OCI-LY7 (cell line): ENCODE results near the gene BTG2. TPM values are rescaled to one million over a fixed set of nuclear protein-coding genes. Genes with fewer than 3 reads are reported as not detected.

ENCODE experiments used
- BruUV-seq: library from RNA; stranded (reverse); fragments of 400-500 nt; replicated peaks from 2 replicates; lab custom pipeline; 2021; lab: Mats Ljungman, UMichigan
- CTCF ChIA-PET: fragments of 300-600 bp; sonication (Branson Sonifier 250); formaldehyde crosslinking; loops from one replicate; lab custom pipeline; 2022; ENCODE audit warnings: antibody characterized with exemption; ENCODE audit not compliant: unreplicated experiment; lab: Charles Lee
- POLR2A ChIA-PET: fragments of 300-600 bp; sonication (Branson Sonifier 250); formaldehyde crosslinking; loops from one replicate; lab custom pipeline; 2022; ENCODE audit warnings: antibody characterized with exemption; lab: Charles Lee
- DNase-seq: peaks from one replicate; pipeline ENCODE4 v3.0.0-alpha.2; 2015; ENCODE audit warnings: low spot score
- H2AFZ ChIP-seq: fragments of 200-600 bp; sonication (generic), shearing (Covaris generic); 2 replicates; pipeline ENCODE4 v1.6.1; 2014; ENCODE audit warnings: mild to moderate bottlenecking, antibody characterized with exemption, low read length, moderate library complexity
- H3K27ac ChIP-seq: fragments of 200-600 bp; sonication (generic); 2 replicates; pipeline ENCODE4 v1.5.1; 2014; ENCODE audit warnings: mixed run types, low read depth, mild to moderate bottlenecking, moderate library complexity, low read length, inconsistent platforms; ENCODE audit not compliant: poor library complexity, severe bottlenecking
- H3K36me3 ChIP-seq: fragments of 200-600 bp; sonication (generic); 2 replicates; pipeline ENCODE4 v1.6.1; 2014; ENCODE audit warnings: mild to moderate bottlenecking, antibody characterized with exemption, low read length, moderate library complexity, mixed read lengths; ENCODE audit not compliant: insufficient read depth
- H3K4me1 ChIP-seq: fragments of 200-600 bp; sonication (generic); 2 replicates; pipeline ENCODE4 v1.5.1; 2014; ENCODE audit warnings: mild to moderate bottlenecking, low read length; ENCODE audit not compliant: insufficient read depth, poor library complexity, severe bottlenecking
- H3K4me2 ChIP-seq: fragments of 200-600 bp; sonication (generic); 2 replicates; pipeline ENCODE4 v1.6.1; 2014; ENCODE audit warnings: mild to moderate bottlenecking, low read length
- H3K4me3 ChIP-seq: fragments of 200-600 bp; sonication (generic); 2 replicates; pipeline ENCODE4 v1.5.1; 2014; ENCODE audit warnings: mild to moderate bottlenecking, low read depth, low read length; ENCODE audit not compliant: poor library complexity, severe bottlenecking
- H3K79me2 ChIP-seq: fragments of 200-600 bp; sonication (generic); 2 replicates; pipeline ENCODE4 v1.6.1; 2016; ENCODE audit warnings: low read depth, mild to moderate bottlenecking, low read length, moderate library complexity, mixed read lengths; ENCODE audit not compliant: insufficient read depth
- H3K9me2 ChIP-seq: fragments of 200-600 bp; sonication (generic); 2 replicates; pipeline ENCODE4 v1.6.1; 2016; ENCODE audit warnings: mild to moderate bottlenecking, low read length, mixed read lengths; ENCODE audit not compliant: insufficient read depth
- H3K9me3 ChIP-seq: fragments of 200-600 bp; sonication (generic); 2 replicates; pipeline ENCODE4 v1.6.1; 2014; ENCODE audit warnings: mild to moderate bottlenecking, mixed run types, low read length, mixed read lengths
- H4K20me1 ChIP-seq: fragments of 200-600 bp; sonication (generic); 2 replicates; pipeline ENCODE4 v1.6.1; 2014; ENCODE audit warnings: mild to moderate bottlenecking, antibody characterized with exemption, low read length, moderate library complexity, mixed read lengths; ENCODE audit not compliant: insufficient read depth
- CTCF ChIP-seq: fragments of 200-600 bp; sonication (generic); conservative IDR thresholded peaks from 2 replicates; pipeline ENCODE4 v1.5.1; 2014; ENCODE audit warnings: mild to moderate bottlenecking, antibody characterized with exemption, low read length, moderate library complexity, mixed read lengths
- EZH2phosphoT487 ChIP-seq: fragments of 200-600 bp; sonication (generic); IDR thresholded peaks from 2 replicates; pipeline ENCODE4 v1.6.1; 2018; ENCODE audit warnings: low read depth, borderline replicate concordance, mild to moderate bottlenecking, mixed run types, antibody characterized with exemption, low read length, moderate library complexity, mixed read lengths
- intact Hi-C: fragments of 100-400 bp; cut with micrococcal nuclease; formaldehyde crosslinking; loops from one replicate; pipeline ENCODE4 v1.10.0; 2022; ENCODE audit not compliant: unreplicated experiment
- total RNA-seq, 2 experiments: library from RNA; depleted of rRNA in 1 of 2; stranded (reverse); fragments of >200 nt in 1 of 2; shearing (Covaris generic) in 1 of 2; gene quantifications; 2 replicates each; pipeline ENCODE4 v1.2.3, GENCODE V29; 2014 to 2022

BTG2 gene
- total RNA-seq, 2 experiments from 2014 or later, result 99.5 to 156 TPM

GRCh38 chr1:203280061-203280460 lies 25.3 kb upstream of the BTG2 start:
- Histone ChIP-seq H3K27ac (no peak overlapping the region), H3K4me2 (no peak overlapping the region), H3K36me3 (no peaks in the 10 kb centered on the region), H4K20me1 (no peaks in the 10 kb centered on the region), H2AFZ (no peak overlapping the region), H3K4me3 (no peak overlapping the region), H3K9me3 (no peaks in the 10 kb centered on the region), H3K4me1 (peaks cover 98% of the 10 kb centered on the region), H3K9me2 (no peaks in the 10 kb centered on the region), H3K79me2 (no peaks in the 10 kb centered on the region)
- ChIA-PET POLR2A (interaction anchor here (0.6 to 23.3 kb wide), 8 partner anchors 27 to 1235 kb away, joined by 3 to 458 read pairs (median 4); no protein-coding TSS in a partner anchor), CTCF (interaction anchor here (0.6 to 1.5 kb wide), 2 partner anchors 19 to 45 kb away, joined by 3 to 6 read pairs; no protein-coding TSS in a partner anchor)
- TF ChIP-seq CTCF (no peak), EZH2phosphoT487 (no peak)
- DNase-seq, result no peak
- no TSS peak for BruUV-seq
- intact Hi-C loops, result no loop called here

- Histone ChIP-seq H4K20me1 (no peaks in the 10 kb centered on the region), H3K36me3 (no peaks in the 10 kb centered on the region), H3K27ac (peak overlapping the region; percentile 99), H3K4me1 (peaks cover 98% of the 10 kb centered on the region), H3K4me3 (no peak overlapping the region), H2AFZ (peak overlapping the region; percentile 65), H3K9me2 (no peaks in the 10 kb centered on the region), H3K4me2 (peak overlapping the region; percentile 31), H3K9me3 (no peaks in the 10 kb centered on the region), H3K79me2 (peaks cover 5% of the 10 kb centered on the region; the same call in 1 of the 2 replicates)
- CTCF ChIA-PET, result interaction anchor here (0.7 to 1.3 kb wide), 4 partner anchors 8 to 40 kb away, joined by 3 to 4 read pairs (median 4); no protein-coding TSS in a partner anchor
- DNase-seq, result peak; percentile 4
- intact Hi-C loops, result no loop called here
- POLR2A ChIA-PET, result interaction anchor here (0.8 to 23.3 kb wide), 8 partner anchors 9 to 59 kb away, joined by 3 to 458 read pairs (median 6); no protein-coding TSS in a partner anchor
- BruUV-seq, result no TSS peak
- TF ChIP-seq EZH2phosphoT487 (no peak), CTCF (0 out of 2 replicates have a peak, but pooled peaks have one; percentile 21)
Observed at GRCh38 chr1:203281033-203281432, 24.3 kb upstream of the BTG2 start.
